ENCODE results near the gene ADAR.

The ADAR gene

GRCh38 chr1:154584267-154584994 lies 23.6 kb downstream of the ADAR start:
- no peak for TF ChIP-seq POLR2A (IDR thresholded peaks at IDR 0.05; ENCODE audit: extremely low read depth, insufficient read length)
- no peak for TF ChIP-seq MYC (IDR thresholded peaks at IDR 0.05; ENCODE audit: low read depth, low read length)
- no peak for TF ChIP-seq MAX (IDR thresholded peaks at IDR 0.05; ENCODE audit: low read depth, low read length)
- TF ChIP-seq CTCF (IDR thresholded peaks at IDR 0.05; ENCODE audit: low read depth, low read length) = no peak
- no peak overlapping the region for H3K4me3 ChIP-seq (ENCODE audit: low read depth, low read length)
- no peak for DNase-seq (ENCODE audit: low read depth)

GRCh38 chr1:154583773-154584172 lies 24.2 kb downstream of the ADAR start:
- DNase-seq (ENCODE audit: low read depth) = no peak
- TF ChIP-seq MYC (IDR thresholded peaks at IDR 0.05; ENCODE audit: low read depth, low read length) = no peak
- no peak overlapping the region for H3K4me3 ChIP-seq (ENCODE audit: low read depth, low read length)

- no peak overlapping the region for H3K4me3 ChIP-seq (ENCODE audit: low read depth, low read length)
- DNase-seq (ENCODE audit: low read depth) = no peak
These were observed 25.1 kb downstream of the ADAR start for GRCh38 chr1:154582885-154583284.

GRCh38 chr1:154581766-154582165 lies 26.2 kb downstream of the ADAR start:
- TF ChIP-seq MAX (IDR thresholded peaks at IDR 0.05; ENCODE audit: low read depth, low read length) (no peak), POLR2A (IDR thresholded peaks at IDR 0.05; ENCODE audit: extremely low read depth, insufficient read length) (no peak), MYC (IDR thresholded peaks at IDR 0.05; ENCODE audit: low read depth, low read length) (no peak), CTCF (IDR thresholded peaks at IDR 0.05; ENCODE audit: low read depth, low read length) (no peak)
- H3K4me3 ChIP-seq (ENCODE audit: low read depth, low read length) = no peak overlapping the region
- DNase-seq (ENCODE audit: low read depth) = no peak

More at GRCh38 chr1:154582885-154583284, 25.1 kb downstream of the ADAR start:
- TF ChIP-seq MYC (IDR thresholded peaks at IDR 0.05; ENCODE audit: low read depth, low read length) (no peak), CTCF (IDR thresholded peaks at IDR 0.05; ENCODE audit: low read depth, low read length) (no peak), MAX (IDR thresholded peaks at IDR 0.05; ENCODE audit: low read depth, low read length) (no peak), POLR2A (IDR thresholded peaks at IDR 0.05; ENCODE audit: extremely low read depth, insufficient read length) (no peak)

GRCh38 chr1:154579374-154579773 lies 28.6 kb downstream of the ADAR start:
- no peak overlapping the region for H3K4me3 ChIP-seq (ENCODE audit: low read depth, low read length)
- DNase-seq (ENCODE audit: low read depth) = no peak
- TF ChIP-seq CTCF (IDR thresholded peaks at IDR 0.05; ENCODE audit: low read depth, low read length) (no peak), POLR2A (IDR thresholded peaks at IDR 0.05; ENCODE audit: extremely low read depth, insufficient read length) (no peak)

- TF ChIP-seq CTCF (IDR thresholded peaks at IDR 0.05; ENCODE audit: low read depth, low read length) = no peak
- TF ChIP-seq MYC (IDR thresholded peaks at IDR 0.05; ENCODE audit: low read depth, low read length) = no peak
- TF ChIP-seq MAX (IDR thresholded peaks at IDR 0.05; ENCODE audit: low read depth, low read length) = no peak
- no peak overlapping the region for H3K4me3 ChIP-seq (ENCODE audit: low read depth, low read length)
These were observed 29.9 kb downstream of the ADAR start for GRCh38 chr1:154578058-154578418.

More at GRCh38 chr1:154578058-154578418, 29.9 kb downstream of the ADAR start:
- DNase-seq (ENCODE audit: low read depth) = no peak

Measured in NB4 (cell line).